ENCODE data around the gene ENTREP1.

DNA sequence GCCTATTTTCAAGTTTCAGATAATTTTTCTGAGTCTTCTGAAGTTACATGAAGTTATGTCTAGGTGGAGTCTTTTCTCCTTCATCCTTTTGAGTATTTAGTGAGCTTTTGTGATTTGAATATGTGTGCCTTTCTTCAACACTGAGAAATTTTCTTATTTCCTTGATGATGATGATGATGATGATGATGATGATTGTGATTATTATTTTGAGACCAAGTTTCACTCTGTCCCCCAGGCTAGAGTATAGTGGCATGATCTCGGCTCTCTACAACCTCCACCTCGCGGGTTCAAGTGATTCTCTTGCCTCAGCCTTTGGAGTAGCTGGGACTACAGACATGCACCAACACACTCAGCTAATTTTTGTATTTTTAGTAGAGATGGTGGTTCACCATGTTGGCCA is 26.2 kb downstream of the ENTREP1 start:
- TF ChIP-seq, protein P1, sequence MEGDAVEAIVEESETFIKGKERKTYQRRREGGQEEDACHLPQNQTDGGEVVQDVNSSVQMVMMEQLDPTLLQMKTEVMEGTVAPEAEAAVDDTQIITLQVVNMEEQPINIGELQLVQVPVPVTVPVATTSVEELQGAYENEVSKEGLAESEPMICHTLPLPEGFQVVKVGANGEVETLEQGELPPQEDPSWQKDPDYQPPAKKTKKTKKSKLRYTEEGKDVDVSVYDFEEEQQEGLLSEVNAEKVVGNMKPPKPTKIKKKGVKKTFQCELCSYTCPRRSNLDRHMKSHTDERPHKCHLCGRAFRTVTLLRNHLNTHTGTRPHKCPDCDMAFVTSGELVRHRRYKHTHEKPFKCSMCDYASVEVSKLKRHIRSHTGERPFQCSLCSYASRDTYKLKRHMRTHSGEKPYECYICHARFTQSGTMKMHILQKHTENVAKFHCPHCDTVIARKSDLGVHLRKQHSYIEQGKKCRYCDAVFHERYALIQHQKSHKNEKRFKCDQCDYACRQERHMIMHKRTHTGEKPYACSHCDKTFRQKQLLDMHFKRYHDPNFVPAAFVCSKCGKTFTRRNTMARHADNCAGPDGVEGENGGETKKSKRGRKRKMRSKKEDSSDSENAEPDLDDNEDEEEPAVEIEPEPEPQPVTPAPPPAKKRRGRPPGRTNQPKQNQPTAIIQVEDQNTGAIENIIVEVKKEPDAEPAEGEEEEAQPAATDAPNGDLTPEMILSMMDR (IDR thresholded peaks at IDR 0.05) = no peak
- TF ChIP-seq POLR2A (IDR thresholded peaks at IDR 0.05) = no peak

Data from ovary (tissue), 3 donors.